Measurements from ENCODE around the gene SLC23A2.

DNA sequence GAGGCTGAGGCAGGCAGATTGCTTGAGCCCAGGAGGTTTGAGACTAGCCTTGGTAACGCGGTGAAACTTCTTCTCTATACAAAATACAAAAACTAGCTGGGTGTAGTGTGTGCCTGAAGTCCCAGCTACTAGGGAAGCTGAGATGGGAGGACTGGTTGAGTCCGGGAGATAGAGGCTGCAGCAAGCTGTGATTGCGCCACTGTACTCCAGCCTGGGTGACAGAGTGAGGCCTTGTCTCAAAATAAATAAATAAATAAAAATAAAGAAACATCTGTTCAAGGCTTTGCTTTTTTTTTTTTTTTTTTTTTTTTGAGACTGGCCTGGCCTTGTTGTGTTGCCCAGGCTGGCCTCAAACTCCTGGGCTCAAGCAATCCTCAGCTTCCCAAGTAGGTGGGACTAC lies 23.7 kb upstream of the SLC23A2 start:
- TF ChIP-seq YY1 (IDR thresholded peaks at IDR 0.05; ENCODE audit: insufficient read depth, insufficient read length) (no peak), ZNF274 (IDR thresholded peaks at IDR 0.05; ENCODE audit: low read depth, low read length) (no peak), SUZ12 (IDR thresholded peaks at IDR 0.05; ENCODE audit: extremely low read depth, insufficient read depth, insufficient read length) (no peak)

Data from NT2/D1 (cell line).